Testis (tissue), 3 donors: Measurements from ENCODE around the gene ZNF574. TPM values are rescaled to one million over a fixed set of nuclear protein-coding genes. Genes with fewer than 3 reads are reported as not detected.

Experiments
- DNase-seq: peaks from one replicate; pipeline ENCODE4 v3.0.0-alpha.2; 2019
- H3K27ac ChIP-seq, 2 donors: fragments of 200-600 bp; sonication (generic); one replicate each; pipeline ENCODE4 v1.5.1; 2019
- H3K27me3 ChIP-seq: fragments of 200-600 bp; sonication (generic); one replicate; pipeline ENCODE4 v1.5.1; 2019
- H3K36me3 ChIP-seq: fragments of 200-600 bp; sonication (generic); one replicate; pipeline ENCODE4 v1.5.1; 2017; ENCODE audit warnings: low read depth; ENCODE audit errors: missing control alignments
- H3K4me1 ChIP-seq: fragments of 200-600 bp; sonication (generic); one replicate; pipeline ENCODE4 v1.5.1; 2019
- H3K4me3 ChIP-seq, 2 donors: fragments of 200-600 bp; sonication (generic); one replicate each; pipeline ENCODE4 v1.5.1; 2017 to 2019
- H3K9me3 ChIP-seq: fragments of 200-600 bp; sonication (generic); one replicate; pipeline ENCODE4 v1.5.1; 2017
- CTCF ChIP-seq, 3 experiments: fragments of 450-650 bp in 2 of 3; fragments of 200-600 bp in 1 of 3; sonication (generic) in 1 of 3; IDR thresholded peaks; one replicate each; pipeline ENCODE4 v1.5.1; 2016 to 2019; ENCODE audit warnings: antibody characterized with exemption in 3 of 3, mild to moderate bottlenecking in 2 of 3, moderate library complexity in 1 of 3
- POLR2A ChIP-seq: fragments of 450-650 bp; IDR thresholded peaks from one replicate; pipeline ENCODE4 v1.6.1; 2017; ENCODE audit warnings: antibody characterized with exemption, mild to moderate bottlenecking, moderate library complexity
- WGBS, 2 donors: methylation state at CpG; one replicate each; pipeline ENCODE4 v1.1.5; 2018; 5-methylcytosine and 5-hydroxymethylcytosine counted together
- intact Hi-C: fragments of 100-400 bp; cut with DNase I; formaldehyde crosslinking; loops from one replicate; pipeline ENCODE4 v1.15.1; 2023; ENCODE audit warnings: low total_unique reads
- polyA plus RNA-seq: library from polyadenylated mRNA; stranded (reverse); fragments of 350-450 nt; fragmentation: Illumina TruSeq; extraction: RNeasy Lipid Tissue Mini Kit (QIAGEN cat#74804); gene quantifications from one replicate; pipeline ENCODE4 v1.2.3, GENCODE V29; 2014; ENCODE audit warnings: low read depth, low replicate concordance; ENCODE audit not compliant: insufficient read depth
- total RNA-seq, 2 donors: library from RNA; depleted of rRNA; stranded (reverse); fragments of >200 nt; gene quantifications; one replicate each; pipeline ENCODE4 v1.2.3, GENCODE V29; 2016

Gene ZNF574
- total and polyA plus RNA-seq, 3 donors from 2014 or later = 47.4 to 64.8 (median 63.2) TPM

DNA sequence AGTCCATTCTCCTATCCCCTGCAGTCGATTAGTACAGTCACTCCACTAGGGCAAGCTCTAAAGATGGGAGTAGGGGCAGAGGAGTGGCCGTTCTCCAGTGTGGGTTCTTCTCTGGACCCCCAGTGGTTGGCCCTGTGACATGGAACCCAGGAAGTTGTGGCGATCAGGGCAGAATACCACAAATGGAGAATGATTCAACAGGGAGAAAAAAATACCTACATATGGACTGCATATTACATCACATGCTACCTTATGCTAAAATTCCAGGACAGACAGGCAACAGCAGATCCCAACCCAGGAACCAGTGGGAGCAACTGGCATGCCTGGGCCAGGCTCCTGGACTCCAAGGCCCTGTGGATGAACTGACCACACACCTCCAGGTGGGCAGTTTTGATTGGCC lies 35.8 kb downstream of the ZNF574 start:
- Histone ChIP-seq H3K27me3 (no peaks in the 10 kb centered on the region), H3K4me3 (no peak overlapping the region), H3K9me3 (no peaks in the 10 kb centered on the region), H3K36me3 (no peaks in the 10 kb centered on the region), H3K4me1 (no peaks in the 10 kb centered on the region), H3K27ac (no peak overlapping the region)
- intact Hi-C loops = no loop called here
- no peak for DNase-seq
- 87 to 98% methylated on average over 3 of the region's 3 CpGs for WGBS, 2 donors
- no peak for TF ChIP-seq CTCF (IDR thresholded peaks at IDR 0.05)
- TF ChIP-seq POLR2A = no peak

- Histone ChIP-seq H3K4me1 (no peaks in the 10 kb centered on the region), H3K9me3 (no peaks in the 10 kb centered on the region), H3K27me3 (no peaks in the 10 kb centered on the region), H3K36me3 (no peaks in the 10 kb centered on the region), H3K4me3 (no peak overlapping the region), H3K27ac (no peak overlapping the region)
- intact Hi-C loops = no loop called here
- TF ChIP-seq POLR2A (no peak), CTCF (IDR thresholded peaks at IDR 0.05) (no peak)
- no peak for DNase-seq
- WGBS, 2 donors = 49 to 62% methylated on average over 10 of the region's 10 CpGs
Observed at GRCh38 chr19:42113641-42114348, 37.8 kb downstream of the ZNF574 start.

- no peak for DNase-seq
- 53 to 72% methylated on average over 7 of the region's 7 CpGs for WGBS, 2 donors
- H3K36me3 ChIP-seq = no peaks in the 10 kb centered on the region
- no peak overlapping the region for H3K4me3 ChIP-seq
- intact Hi-C loops = no loop called here
- H3K27me3 ChIP-seq = no peaks in the 10 kb centered on the region
- H3K27ac ChIP-seq = no peak overlapping the region
- H3K9me3 ChIP-seq = no peaks in the 10 kb centered on the region
- no peaks in the 10 kb centered on the region for H3K4me1 ChIP-seq
- TF ChIP-seq CTCF (IDR thresholded peaks at IDR 0.05) (no peak), POLR2A (no peak)
Observed at GRCh38 chr19:42114412-42114811, 38.4 kb downstream of the ZNF574 start.

DNA sequence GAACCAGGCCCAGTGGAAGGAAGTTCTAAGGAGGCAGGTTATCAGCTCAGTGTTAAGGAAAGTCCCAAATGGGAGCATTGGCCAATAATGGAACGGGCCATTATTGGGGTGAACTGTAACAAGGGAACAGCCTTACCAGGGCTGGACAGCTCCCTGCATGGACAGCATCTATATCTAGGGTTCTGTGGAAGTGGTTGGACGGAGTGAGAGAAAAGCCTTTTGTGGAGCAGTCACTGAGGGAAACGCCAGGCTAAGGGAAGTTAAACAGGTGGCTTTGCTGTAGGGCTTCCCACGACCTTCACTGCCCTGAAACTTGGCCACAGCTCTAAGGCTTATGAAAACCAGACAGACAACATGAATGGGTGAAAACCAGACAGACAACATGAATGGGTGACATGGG lies 39.3 kb downstream of the ZNF574 start:
- H3K27ac ChIP-seq = no peak overlapping the region
- no peak for DNase-seq
- WGBS, 2 donors = 51 to 70% methylated on average over 4 of the region's 4 CpGs
- intact Hi-C loops = no loop called here
- H3K9me3 ChIP-seq = no peaks in the 10 kb centered on the region
- H3K27me3 ChIP-seq = no peaks in the 10 kb centered on the region
- H3K4me1 ChIP-seq = no peaks in the 10 kb centered on the region
- H3K4me3 ChIP-seq = no peak overlapping the region
- H3K36me3 ChIP-seq = no peaks in the 10 kb centered on the region
- TF ChIP-seq POLR2A (no peak), CTCF (IDR thresholded peaks at IDR 0.05) (no peak)

GRCh38 chr19:42115705-42116104 lies 39.7 kb downstream of the ZNF574 start:
- no peaks in the 10 kb centered on the region for H3K9me3 ChIP-seq
- no peaks in the 10 kb centered on the region for H3K36me3 ChIP-seq
- H3K27me3 ChIP-seq = no peaks in the 10 kb centered on the region
- intact Hi-C loops = no loop called here
- H3K4me1 ChIP-seq = no peaks in the 10 kb centered on the region
- DNase-seq = no peak
- no peak overlapping the region for H3K4me3 ChIP-seq
- H3K27ac ChIP-seq = no peak overlapping the region
- TF ChIP-seq POLR2A (no peak), CTCF (IDR thresholded peaks at IDR 0.05) (no peak)
- 78 to 93% methylated on average over 4 of the region's 4 CpGs for WGBS, 2 donors
